Suprapubic skin (tissue), 4 donors: Measurements from ENCODE around the gene MOV10. TPM values are rescaled to one million over a fixed set of nuclear protein-coding genes. Genes with fewer than 3 reads are reported as not detected.
A peak's percentile ranks its signal among the peaks of the same experiment; 100 is the strongest.

Experiments
- DNase-seq, 2 donors: peaks; one replicate each; pipeline ENCODE4 v3.0.0-alpha.2; 2019; ENCODE audit warnings: low spot score in 2 of 2
- H3K27ac ChIP-seq: fragments of 200-600 bp; sonication (generic); one replicate; pipeline ENCODE4 v1.5.1; 2019
- H3K27me3 ChIP-seq: fragments of 200-600 bp; sonication (generic); one replicate; pipeline ENCODE4 v1.5.1; 2019
- H3K36me3 ChIP-seq: fragments of 200-600 bp; sonication (generic); one replicate; pipeline ENCODE4 v1.5.1; 2019
- H3K4me1 ChIP-seq: fragments of 200-600 bp; sonication (generic); one replicate; pipeline ENCODE4 v1.5.1; 2019
- H3K4me3 ChIP-seq: fragments of 200-600 bp; sonication (generic); one replicate; pipeline ENCODE4 v1.5.1; 2019; ENCODE audit warnings: mild to moderate bottlenecking
- H3K9me3 ChIP-seq: fragments of 200-600 bp; sonication (generic); one replicate; pipeline ENCODE4 v1.5.1; 2019
- EP300 ChIP-seq: sonication (generic); formaldehyde crosslinking; IDR thresholded peaks from one replicate; pipeline ENCODE4 v1.6.1; 2017; ENCODE audit warnings: antibody characterized with exemption
- POLR2A ChIP-seq, 2 donors: fragments of 450-650 bp; IDR thresholded peaks; one replicate each; pipeline ENCODE4 v1.6.1; 2017; ENCODE audit warnings: antibody characterized with exemption in 2 of 2, mild to moderate bottlenecking in 2 of 2, moderate library complexity in 2 of 2
- POLR2AphosphoS5 ChIP-seq, 3 donors: sonication (generic); formaldehyde crosslinking; IDR thresholded peaks; one replicate each; pipeline ENCODE4 v1.6.1; 2017; ENCODE audit warnings: antibody characterized with exemption in 3 of 3
- WGBS: methylation state at CpG from one replicate; pipeline ENCODE4 v1.1.5; 2018; 5-methylcytosine and 5-hydroxymethylcytosine counted together
- total RNA-seq, 4 donors: library from RNA; depleted of rRNA; stranded (reverse); fragments of >200 nt; gene quantifications; one replicate each; pipeline ENCODE4 v1.1.0, GENCODE V29; 2016
- TF ChIP-seq, protein P1 (sequence below), 2 donors: fragments of 200-600 bp in 1 of 2; fragments of 450-650 bp in 1 of 2; sonication (generic) in 1 of 2; IDR thresholded peaks; one replicate each; pipeline ENCODE4 v1.5.1; 2016 to 2019; ENCODE audit warnings: antibody characterized with exemption in 2 of 2, mild to moderate bottlenecking in 1 of 2, moderate library complexity in 1 of 2

Gene MOV10
- total RNA-seq, 4 donors from 2014 or later: 42.8 to 147 (median 70.1) TPM

DNA sequence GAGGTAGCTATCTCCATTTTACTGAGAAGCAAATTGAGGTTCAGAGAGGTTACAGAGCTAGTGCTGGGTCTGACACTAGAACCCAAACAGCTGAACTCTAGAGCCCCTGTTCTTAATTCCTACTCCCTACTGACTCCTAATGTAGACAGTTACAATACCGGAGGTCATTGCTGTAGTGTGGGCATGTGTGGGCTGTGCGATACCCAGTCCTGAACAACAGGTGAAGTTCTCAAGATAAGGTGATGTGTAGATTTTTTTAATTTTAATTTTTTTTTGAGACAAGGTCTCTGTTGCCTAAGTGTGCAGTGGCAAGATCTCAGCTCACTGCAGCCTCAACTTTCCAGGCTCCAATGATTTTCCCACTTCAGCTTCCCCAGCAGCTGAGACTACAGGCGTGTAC lies 34.0 kb downstream of the MOV10 start:
- H3K27ac ChIP-seq: no peak overlapping the region
- peaks cover 35% of the 10 kb centered on the region for H3K4me1 ChIP-seq
- WGBS: 90% methylated on average over 3 of the region's 3 CpGs
- peak in 1 of 2 donors; percentile 24 for DNase-seq
- H3K27me3 ChIP-seq: no peaks in the 10 kb centered on the region
- H3K36me3 ChIP-seq: no peaks in the 10 kb centered on the region
- TF ChIP-seq POLR2AphosphoS5 (IDR thresholded peaks at IDR 0.05): no peak
- TF ChIP-seq, protein P1, sequence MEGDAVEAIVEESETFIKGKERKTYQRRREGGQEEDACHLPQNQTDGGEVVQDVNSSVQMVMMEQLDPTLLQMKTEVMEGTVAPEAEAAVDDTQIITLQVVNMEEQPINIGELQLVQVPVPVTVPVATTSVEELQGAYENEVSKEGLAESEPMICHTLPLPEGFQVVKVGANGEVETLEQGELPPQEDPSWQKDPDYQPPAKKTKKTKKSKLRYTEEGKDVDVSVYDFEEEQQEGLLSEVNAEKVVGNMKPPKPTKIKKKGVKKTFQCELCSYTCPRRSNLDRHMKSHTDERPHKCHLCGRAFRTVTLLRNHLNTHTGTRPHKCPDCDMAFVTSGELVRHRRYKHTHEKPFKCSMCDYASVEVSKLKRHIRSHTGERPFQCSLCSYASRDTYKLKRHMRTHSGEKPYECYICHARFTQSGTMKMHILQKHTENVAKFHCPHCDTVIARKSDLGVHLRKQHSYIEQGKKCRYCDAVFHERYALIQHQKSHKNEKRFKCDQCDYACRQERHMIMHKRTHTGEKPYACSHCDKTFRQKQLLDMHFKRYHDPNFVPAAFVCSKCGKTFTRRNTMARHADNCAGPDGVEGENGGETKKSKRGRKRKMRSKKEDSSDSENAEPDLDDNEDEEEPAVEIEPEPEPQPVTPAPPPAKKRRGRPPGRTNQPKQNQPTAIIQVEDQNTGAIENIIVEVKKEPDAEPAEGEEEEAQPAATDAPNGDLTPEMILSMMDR (IDR thresholded peaks at IDR 0.05): no peak
- no peak for TF ChIP-seq EP300
- no peak for TF ChIP-seq POLR2A (IDR thresholded peaks at IDR 0.05)
- H3K4me3 ChIP-seq: no peak overlapping the region
- H3K9me3 ChIP-seq: no peaks in the 10 kb centered on the region

GRCh38 chr1:112710159-112710558 lies 35.7 kb downstream of the MOV10 start:
- H3K36me3 ChIP-seq: no peaks in the 10 kb centered on the region
- WGBS: 90% methylated on average over 4 of the region's 7 CpGs
- H3K9me3 ChIP-seq: no peaks in the 10 kb centered on the region
- DNase-seq: no peak
- TF ChIP-seq POLR2AphosphoS5 (IDR thresholded peaks at IDR 0.05): no peak
- H3K4me3 ChIP-seq: no peak overlapping the region
- peaks cover 32% of the 10 kb centered on the region for H3K4me1 ChIP-seq
- no peaks in the 10 kb centered on the region for H3K27me3 ChIP-seq
- no peak overlapping the region for H3K27ac ChIP-seq

DNA sequence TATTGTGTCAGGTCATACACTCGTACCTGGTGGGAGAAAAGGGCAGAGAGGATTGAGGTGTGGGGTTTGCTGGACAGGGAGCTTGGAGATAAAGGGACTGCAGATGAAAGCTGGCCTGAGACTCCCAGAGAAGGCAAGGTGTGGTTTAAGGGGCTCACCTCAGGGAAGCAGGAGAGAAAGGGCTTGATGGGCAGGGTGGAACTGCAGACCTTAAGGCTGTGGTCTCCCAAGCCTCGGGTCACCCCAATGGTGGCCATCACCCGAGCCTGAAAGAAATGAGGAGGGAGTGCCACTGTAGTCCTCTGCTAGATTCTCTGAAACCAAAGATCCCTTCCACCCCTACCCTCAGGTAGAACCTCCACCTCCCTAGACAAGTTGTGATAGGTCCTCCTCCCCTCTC lies 36.1 kb downstream of the MOV10 start:
- Histone ChIP-seq H3K36me3 (no peaks in the 10 kb centered on the region), H3K4me1 (peaks cover 32% of the 10 kb centered on the region), H3K4me3 (no peak overlapping the region), H3K27ac (no peak overlapping the region), H3K27me3 (no peaks in the 10 kb centered on the region), H3K9me3 (no peaks in the 10 kb centered on the region)
- no peak for DNase-seq
- 100% methylated on average over 3 of the region's 3 CpGs for WGBS
- TF ChIP-seq POLR2A (IDR thresholded peaks at IDR 0.05) (no peak), EP300 (no peak), POLR2AphosphoS5 (IDR thresholded peaks at IDR 0.05) (no peak)
- TF ChIP-seq, protein P1 (IDR thresholded peaks at IDR 0.05): no peak

DNA sequence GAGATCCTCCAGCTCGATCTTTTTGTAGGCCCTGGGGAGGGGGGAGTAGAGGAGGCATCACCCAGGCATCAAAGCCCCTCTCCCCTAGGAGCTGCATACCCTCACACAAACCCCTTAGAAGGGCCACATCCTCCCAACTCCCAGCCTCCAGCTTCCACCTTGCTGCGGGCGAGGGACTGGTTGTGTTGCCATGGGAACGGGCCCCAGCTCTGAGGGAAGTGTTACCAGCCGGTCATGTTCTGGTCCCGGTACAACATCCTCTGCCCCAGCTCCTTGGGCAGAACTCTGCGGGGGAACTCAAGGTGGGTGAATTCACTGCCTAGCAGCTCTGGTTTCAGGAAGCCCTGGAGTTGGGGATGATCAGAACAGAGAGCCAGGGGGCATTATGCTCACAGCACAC lies 36.6 kb downstream of the MOV10 start:
- H3K9me3 ChIP-seq: no peaks in the 10 kb centered on the region
- H3K27ac ChIP-seq: no peak overlapping the region
- no peak for DNase-seq
- 80% methylated on average over 7 of the region's 7 CpGs for WGBS
- no peak overlapping the region for H3K4me3 ChIP-seq
- TF ChIP-seq EP300 (no peak), POLR2AphosphoS5 (IDR thresholded peaks at IDR 0.05) (no peak), POLR2A (IDR thresholded peaks at IDR 0.05) (no peak)
- TF ChIP-seq, protein P1 (IDR thresholded peaks at IDR 0.05): no peak
- H3K36me3 ChIP-seq: no peaks in the 10 kb centered on the region
- peaks cover 32% of the 10 kb centered on the region for H3K4me1 ChIP-seq
- H3K27me3 ChIP-seq: no peaks in the 10 kb centered on the region

GRCh38 chr1:112711670-112712069 lies 37.2 kb downstream of the MOV10 start:
- H3K27me3 ChIP-seq: no peaks in the 10 kb centered on the region
- no peaks in the 10 kb centered on the region for H3K9me3 ChIP-seq
- whole genome bisulfite sequencing: 75% methylated on average over 11 of the region's 11 CpGs
- no peak overlapping the region for H3K27ac ChIP-seq
- H3K4me3 ChIP-seq: no peak overlapping the region
- H3K36me3 ChIP-seq: no peaks in the 10 kb centered on the region
- TF ChIP-seq POLR2AphosphoS5 (IDR thresholded peaks at IDR 0.05): no peak
- TF ChIP-seq POLR2A (IDR thresholded peaks at IDR 0.05): no peak
- TF ChIP-seq, protein P1 (IDR thresholded peaks at IDR 0.05): no peak
- peaks cover 35% of the 10 kb centered on the region for H3K4me1 ChIP-seq
- DNase-seq: no peak

DNA sequence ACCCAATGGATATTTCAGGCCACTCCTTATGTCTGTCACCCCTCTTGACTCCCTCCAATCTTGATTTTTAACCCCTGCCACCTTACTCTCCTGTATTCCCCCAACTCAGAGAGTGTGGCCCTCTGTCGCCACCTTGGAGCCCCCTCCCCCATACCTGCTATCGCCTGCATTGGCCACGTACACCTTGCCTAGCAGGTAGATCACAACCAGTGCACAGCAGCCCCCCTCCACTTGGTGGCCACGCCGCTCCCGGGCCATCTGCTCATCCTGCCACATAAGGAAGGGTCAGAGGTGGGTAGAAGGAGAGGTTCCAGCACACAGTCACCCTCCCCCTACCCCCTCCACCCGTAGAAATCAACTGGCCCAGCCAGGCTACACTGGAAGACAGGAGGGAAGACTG lies 37.7 kb downstream of the MOV10 start:
- H3K9me3 ChIP-seq: no peaks in the 10 kb centered on the region
- no peak overlapping the region for H3K4me3 ChIP-seq
- TF ChIP-seq POLR2A (IDR thresholded peaks at IDR 0.05) (no peak), POLR2AphosphoS5 (IDR thresholded peaks at IDR 0.05) (no peak)
- TF ChIP-seq, protein P1 (IDR thresholded peaks at IDR 0.05): no peak
- DNase-seq: no peak
- peaks cover 35% of the 10 kb centered on the region for H3K4me1 ChIP-seq
- WGBS: 88% methylated on average over 7 of the region's 7 CpGs
- no peaks in the 10 kb centered on the region for H3K27me3 ChIP-seq
- no peak overlapping the region for H3K27ac ChIP-seq
- no peaks in the 10 kb centered on the region for H3K36me3 ChIP-seq
